ENCODE data around the gene TMEM30B. TPM values are rescaled to one million over a fixed set of nuclear protein-coding genes. Genes with fewer than 3 reads are reported as not detected.

Gene TMEM30B
- total and polyA plus RNA-seq, 9 donors, result 1.0 to 4.4 (median 2.5) TPM

Other genes with a start within 250 kb of the TMEM30B start
- 15.5 TPM for gene PRKCH, start 40.2 kb upstream of the TMEM30B start, total RNA-seq
- 10 to 100 TPM; 10.2 to 15.2 (median 12.1) TPM for gene PRKCH, start 40.2 kb upstream of the TMEM30B start, polyA plus RNA-seq (ENCODE audit: insufficient read depth in 1 of 8, insufficient read length in 8 of 8, low replicate concordance in 1 of 8)

Measured in muscle of leg (tissue), 9 donors.